ENCODE measurements around the gene AXL. TPM values are rescaled to one million over a fixed set of nuclear protein-coding genes. Genes with fewer than 3 reads are reported as not detected.
"Not testable (repeated sequence)": the region's sequence is repeated elsewhere in the genome, so short reads cannot be mapped to it uniquely, and the experiment has no call there.

AXL gene
- total RNA-seq, 1 donor from 2014 or later: 40.1 TPM

DNA sequence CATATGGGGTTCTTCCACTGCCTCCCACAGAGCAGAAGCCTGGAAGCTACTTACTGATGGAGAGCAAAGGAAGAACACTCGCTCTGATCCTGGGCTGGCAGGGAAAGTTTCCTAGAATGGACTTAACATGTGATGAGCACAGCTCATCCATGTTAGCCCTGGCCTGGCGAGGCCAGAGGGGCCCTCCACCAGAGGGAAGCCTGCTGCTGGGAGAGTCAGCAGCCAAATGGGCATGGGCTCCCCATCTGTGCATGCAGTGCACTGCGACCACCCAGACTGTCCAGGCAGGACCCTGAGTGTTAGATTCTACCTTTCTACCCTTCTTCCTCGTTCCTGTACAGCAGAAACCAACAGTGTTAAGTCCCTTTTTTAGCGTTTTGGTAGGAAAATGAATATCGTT, 54.1 kb downstream of the AXL start:
- DNase-seq (ENCODE audit: low spot score): no peak

DNA sequence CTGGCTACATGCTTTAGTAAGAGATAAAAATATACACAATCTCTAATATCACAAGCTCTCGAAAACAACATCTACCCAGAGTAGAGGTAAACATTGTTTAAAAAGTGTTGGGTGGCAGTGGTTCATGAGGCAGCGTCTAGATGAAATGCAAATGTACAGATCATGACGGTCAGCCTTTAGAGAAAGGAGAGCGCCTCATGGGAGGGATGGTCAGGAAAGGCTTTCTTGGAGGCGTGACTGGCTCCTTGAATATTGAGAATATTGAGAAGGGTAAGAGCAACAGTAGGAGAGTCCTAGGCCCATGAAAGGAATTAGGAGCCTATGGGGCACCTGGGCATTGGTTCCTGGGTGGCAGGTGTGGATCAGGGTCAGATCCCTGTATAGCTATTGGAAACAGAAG, 55.8 kb downstream of the AXL start:
- no peak for DNase-seq (ENCODE audit: low spot score)

DNA sequence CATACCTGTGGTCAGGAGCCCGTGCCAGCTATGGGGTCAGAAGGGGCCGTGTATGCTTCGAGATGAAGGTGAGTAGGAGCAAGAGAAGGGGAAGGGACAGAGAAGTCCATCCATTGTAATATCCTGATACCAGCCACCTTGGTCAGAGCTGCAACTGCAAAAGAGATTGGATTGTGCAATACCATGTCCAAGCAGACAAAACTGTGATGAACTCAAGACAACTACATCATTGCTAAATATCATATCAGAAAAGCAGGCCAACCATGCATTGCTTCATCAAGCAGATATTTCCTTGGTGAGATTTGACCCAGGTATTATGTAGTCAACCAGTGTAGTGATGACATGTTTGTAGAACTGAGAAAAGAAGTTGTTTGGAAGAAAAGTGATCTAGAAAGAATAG, 57.2 kb downstream of the AXL start:
- no peak for DNase-seq (ENCODE audit: low spot score)

DNA sequence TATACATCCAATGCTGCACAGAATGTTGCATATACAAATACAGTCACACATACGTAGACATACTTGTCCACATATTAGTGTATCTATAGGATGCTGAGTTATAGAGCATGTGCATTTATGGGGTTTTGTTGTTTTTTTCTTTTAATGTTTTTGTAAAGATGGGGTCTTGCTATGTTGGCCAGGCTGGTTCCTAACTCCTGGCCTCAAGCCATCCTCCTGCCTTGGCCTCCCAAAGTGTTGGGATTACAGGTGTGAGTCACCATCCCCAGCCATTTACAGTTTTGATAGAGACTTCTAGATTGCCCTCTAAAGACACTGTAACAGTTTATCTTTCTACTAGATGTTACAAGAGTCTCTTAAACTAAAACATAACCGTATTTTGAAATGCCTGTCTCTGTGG, 59.5 kb downstream of the AXL start:
- no peak for DNase-seq (ENCODE audit: low spot score)

DNA sequence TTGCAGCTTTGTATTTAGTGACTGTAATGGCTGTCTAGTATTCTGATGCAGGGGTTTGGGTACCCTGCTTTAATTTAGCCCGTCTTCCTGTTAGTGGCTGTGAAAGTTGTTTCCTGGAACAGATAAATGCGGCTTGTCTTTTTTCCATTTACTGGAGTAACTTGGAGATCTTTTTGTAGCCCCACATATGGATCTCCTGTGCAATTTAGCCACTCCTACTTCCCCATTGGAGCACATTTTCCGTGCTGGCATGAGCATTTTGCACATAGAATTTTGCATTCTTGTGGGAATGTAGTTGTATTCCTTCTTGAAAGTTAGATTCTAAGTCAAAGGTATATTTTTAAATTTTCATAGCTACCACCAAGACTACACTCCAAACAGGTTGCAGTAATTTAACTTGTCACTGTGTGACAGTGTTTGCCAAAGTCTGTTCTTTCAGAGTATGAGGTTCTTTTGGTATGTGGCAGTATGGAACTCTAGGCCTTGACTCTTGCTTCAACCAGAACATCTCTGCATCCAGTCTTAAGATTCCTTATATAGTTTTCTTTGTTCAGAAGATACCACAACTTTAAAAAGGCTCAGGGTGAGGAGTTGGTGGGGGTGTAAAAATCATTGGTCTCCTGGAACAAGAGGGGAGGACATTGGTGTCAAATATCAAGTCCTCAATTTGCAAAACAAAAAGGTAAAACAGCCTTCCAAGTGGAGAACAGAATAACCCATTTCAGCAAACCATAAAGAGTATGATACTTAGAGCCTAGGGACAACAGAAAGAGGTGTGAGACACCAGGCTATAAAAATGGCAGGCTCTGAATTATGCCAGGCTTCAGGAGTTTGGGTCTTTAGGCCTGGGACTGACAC, 69.9 kb downstream of the AXL start:
- no peak for DNase-seq (ENCODE audit: low spot score)

DNA sequence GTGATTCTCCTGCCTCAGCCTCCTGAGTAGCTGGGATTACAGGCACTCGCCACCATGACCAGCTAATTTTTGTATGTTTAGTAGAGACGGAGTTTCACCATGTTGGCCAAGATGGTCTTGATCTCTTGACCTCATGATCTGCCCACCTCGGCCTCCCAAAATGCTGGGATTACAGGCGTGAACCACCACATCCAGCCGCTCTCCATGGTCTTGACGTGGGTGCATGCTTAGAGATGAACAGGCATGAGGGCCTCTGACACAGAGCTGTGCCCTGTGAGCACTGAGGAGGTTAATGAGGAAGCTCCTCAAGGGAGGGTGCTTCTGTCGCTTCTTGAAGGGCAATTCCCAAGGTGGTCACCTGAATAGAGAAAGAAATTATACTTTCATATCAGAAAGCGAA, 70.8 kb downstream of the AXL start:
- not testable (repeated sequence) for DNase-seq (ENCODE audit: low spot score)

DNA sequence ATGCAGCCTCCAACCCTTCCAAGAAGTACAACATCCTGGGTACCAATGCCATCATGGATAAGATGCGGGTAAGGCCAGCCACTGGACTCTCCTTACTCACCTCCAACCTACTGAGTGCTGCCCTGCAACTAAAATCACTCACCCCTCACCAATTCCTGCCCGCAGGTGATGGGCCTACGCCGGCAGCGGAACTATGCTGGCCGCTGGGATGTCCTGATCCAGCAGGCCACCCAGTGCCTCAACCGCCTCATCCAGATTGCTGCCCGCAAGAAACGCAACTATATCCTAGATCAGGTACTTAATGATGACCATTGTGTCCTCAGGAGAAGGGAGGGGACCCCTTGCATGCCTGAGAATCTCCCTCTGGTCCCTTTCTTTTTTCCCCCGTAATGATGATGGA, 75.4 kb downstream of the AXL start:
- DNase-seq (ENCODE audit: low spot score): no peak

DNA sequence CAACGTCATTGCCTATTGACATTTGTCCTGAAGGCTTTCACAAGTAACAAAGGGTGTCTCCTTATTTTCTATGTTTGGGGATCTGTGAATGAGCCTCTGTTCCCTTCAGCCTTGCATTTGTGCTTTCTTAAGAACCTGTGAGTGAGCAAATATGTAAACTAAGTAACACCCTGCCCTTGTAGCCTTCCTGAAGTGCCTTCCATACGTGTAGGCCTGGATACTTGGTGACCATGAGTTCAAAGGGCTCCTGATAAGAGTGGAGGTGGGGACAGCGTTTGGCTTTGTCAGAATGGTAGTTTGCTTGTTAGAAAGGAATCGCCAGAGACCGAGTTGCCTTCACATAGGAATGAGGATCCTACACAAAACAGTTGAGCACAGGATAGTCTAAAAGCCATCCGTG, 76.5 kb downstream of the AXL start:
- no peak for DNase-seq (ENCODE audit: low spot score)

DNA sequence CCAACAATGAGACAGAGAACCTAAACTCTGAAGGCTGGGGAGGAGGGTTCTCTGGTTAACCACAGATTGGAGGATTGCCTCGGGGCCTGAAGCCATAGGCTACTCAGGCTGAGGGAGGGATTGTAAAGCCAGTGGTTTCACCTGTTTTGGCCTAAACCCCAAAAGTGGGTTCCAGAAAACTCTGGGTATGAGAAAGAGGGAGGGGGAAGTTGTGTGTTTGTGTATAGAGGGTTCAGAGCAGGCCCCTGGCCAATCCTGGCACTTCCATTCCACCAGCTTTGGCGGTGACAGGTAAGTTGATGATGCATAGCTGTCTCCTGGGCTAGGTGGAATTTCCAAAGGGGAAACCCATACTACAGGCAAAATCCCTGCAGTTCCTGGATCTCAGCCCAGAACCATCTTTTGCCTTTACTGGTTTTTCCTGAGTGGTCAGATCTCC, 77.4 kb downstream of the AXL start:
- DNase-seq (ENCODE audit: low spot score): no peak

DNA sequence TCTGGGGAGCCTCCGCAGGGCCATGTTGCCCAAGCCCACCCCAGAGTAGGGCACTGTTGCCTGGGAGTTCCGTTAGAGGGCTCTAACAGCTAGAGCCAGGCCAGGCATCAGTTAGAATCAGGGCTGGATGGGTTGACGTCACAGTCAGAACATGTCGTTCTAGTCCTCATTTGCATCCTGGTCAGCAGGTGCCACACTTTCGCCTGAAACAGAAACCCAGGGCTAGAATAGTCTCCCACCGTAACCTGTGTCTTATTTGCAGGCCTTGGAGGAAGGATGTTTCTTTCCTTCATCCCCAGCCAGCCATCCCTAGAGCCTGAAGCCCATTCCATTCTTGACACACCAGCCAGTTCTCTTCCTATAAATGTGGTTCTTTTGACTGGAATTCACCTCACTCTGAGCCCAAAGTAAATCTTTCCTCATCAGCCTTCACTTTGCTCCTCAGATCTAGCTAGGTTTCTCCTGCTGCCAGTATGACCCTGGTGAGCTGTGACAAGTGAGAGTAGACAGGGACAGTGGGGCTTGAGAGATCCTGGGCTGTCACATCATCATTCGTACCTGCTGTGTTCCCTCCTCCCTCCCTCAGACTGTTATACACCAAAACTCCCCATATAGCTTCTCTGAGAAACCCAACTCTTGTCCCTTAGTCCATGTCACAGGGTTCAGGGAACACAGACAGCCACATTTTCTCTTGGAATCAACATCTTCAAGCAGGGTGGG, 78.8 kb downstream of the AXL start:
- DNase-seq (ENCODE audit: low spot score): no peak

DNA sequence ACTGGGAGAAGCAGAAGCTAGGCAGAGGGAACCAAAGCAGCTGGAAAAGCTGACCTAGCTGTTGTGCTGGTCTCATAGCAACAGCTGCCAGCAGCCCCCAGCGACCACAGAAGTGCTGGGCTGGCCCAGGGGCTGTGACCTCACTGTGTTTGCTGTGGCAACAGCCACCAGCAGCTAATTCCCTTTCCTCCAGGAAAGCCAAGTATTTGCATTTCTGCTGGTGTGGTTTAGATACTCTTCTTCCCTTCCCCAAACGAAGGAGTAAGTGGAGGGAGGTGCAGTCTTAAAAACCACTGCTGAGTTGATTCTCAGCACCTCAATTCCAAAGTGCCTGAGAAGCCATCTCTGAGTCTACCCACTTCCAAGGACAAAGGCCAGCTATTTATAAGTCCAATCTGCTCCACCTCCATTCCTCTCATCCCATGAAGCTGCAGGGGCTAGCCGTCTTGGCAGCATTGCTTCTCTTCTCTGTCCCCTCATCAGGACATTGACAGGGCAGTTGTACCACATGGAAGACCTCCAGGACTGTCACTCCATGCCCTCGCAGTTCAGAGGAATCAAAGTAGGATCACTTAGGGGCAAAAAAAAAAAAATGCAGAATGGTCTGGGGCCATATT, 79.4 kb downstream of the AXL start:
- DNase-seq (ENCODE audit: low spot score): no peak

DNA sequence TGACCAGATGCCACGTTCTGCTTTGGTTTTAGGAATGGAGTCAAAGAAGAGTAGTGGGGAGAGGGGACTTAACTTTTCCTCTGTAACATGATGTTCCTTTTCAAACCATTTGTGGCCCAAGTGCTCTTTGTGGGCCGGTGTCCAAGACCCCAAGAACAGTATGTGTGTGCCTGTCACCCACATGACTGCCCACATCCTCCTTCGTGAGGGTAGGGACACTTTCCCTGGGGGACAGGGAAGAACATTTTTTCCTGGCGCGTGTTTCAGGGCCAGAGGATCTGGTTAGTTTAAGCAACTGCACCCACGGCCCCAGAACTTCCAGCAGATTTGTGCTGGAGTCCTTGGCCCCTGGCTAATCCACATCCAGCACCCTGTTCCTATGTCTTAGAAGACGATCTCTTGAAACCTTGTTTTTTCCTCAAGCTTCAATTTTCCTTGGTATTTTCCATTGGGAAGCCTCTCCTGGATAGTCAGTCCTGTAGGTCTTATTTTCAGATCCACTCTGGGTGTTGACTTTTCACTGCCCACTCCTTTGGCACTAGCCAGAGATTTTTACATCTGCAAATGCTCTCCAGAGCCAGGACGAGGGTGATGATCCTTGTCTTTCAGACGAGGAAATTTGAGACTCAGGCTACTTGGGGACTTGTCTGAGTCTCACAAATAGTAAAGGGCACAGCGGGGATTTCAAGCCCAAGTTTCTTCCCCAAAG, 80.2 kb downstream of the AXL start:
- no peak for DNase-seq (ENCODE audit: low spot score)

DNA sequence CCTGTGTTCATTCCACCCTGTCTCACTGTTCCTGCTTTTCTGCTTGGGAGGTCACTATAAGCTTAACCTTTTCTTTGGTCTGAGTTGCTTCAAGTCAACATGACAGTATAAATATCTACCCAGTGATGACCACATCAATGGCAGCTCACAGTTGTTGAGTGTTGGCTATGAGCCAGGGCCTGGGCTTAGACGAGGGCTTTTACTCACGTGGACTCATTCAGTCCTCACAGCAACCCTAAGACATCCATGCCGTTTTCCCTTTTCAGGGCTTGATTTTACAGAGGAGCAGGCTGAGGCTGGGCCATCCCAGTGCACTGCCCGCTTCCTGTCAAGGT, 80.7 kb downstream of the AXL start:
- DNase-seq (ENCODE audit: low spot score): no peak

DNA sequence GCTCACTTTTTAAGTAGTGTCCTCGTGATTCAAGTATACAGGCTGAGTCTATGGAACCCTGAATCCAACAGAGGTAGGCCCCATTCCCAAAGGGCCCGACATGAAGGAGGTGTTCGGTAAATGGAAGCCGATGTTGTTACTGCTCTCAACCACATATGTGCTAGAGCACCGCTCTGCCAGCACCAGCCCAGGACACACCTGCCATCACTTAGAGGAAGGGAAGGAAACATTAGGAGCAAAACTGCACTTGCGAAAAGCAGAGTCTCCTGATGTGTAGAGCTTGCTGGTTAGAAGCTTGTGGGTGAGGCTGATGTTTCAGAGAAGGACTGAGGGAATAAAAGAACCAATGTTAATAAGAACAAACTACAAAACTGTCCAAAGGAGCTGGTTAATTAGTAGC, 81.5 kb downstream of the AXL start:
- DNase-seq (ENCODE audit: low spot score): no peak

DNA sequence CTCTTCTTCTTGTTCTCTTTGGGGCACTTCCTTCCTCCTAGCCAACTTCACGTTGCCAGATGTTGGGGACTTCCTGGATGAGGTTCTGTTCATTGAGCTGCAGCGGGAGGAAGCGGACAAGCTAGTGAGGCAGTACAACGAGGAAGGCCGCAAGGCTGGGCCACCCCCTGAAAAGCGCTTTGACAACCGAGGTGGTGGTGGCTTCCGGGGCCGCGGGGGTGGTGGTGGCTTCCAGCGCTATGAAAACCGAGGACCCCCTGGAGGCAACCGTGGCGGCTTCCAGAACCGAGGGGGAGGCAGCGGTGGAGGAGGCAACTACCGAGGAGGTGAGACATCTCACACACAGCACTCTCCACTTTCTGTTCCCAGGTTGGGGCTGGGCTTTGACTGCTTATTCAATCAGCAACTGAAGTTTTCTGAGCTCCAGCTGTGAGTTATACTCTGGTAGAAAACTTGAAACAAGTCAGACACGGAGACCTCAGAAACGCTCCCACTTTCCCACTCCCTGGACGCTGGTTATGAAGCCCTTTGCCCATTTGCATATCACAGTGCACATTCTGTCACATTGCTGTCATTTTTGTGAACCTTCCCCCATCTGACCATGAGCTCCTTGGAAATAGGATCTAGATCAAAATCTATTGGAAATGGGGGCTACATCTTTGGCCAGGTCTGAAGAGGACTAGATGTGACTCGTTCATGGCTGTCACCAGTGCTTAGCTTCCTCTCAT, 83.8 kb downstream of the AXL start:
- no peak for DNase-seq (ENCODE audit: low spot score)

DNA sequence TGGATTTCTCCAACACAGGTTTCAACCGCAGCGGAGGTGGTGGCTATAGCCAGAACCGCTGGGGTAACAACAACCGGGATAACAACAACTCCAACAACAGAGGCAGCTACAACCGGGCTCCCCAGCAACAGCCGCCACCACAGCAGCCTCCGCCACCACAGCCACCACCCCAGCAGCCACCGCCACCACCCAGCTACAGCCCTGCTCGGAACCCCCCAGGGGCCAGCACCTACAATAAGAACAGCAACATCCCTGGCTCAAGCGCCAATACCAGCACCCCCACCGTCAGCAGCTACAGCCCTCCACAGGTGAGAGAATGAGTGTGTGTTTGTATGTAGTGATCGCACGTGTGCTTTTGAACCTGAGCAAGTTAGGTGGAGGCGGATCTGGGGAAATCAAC, 84.9 kb downstream of the AXL start:
- DNase-seq (ENCODE audit: low spot score): no peak

DNA sequence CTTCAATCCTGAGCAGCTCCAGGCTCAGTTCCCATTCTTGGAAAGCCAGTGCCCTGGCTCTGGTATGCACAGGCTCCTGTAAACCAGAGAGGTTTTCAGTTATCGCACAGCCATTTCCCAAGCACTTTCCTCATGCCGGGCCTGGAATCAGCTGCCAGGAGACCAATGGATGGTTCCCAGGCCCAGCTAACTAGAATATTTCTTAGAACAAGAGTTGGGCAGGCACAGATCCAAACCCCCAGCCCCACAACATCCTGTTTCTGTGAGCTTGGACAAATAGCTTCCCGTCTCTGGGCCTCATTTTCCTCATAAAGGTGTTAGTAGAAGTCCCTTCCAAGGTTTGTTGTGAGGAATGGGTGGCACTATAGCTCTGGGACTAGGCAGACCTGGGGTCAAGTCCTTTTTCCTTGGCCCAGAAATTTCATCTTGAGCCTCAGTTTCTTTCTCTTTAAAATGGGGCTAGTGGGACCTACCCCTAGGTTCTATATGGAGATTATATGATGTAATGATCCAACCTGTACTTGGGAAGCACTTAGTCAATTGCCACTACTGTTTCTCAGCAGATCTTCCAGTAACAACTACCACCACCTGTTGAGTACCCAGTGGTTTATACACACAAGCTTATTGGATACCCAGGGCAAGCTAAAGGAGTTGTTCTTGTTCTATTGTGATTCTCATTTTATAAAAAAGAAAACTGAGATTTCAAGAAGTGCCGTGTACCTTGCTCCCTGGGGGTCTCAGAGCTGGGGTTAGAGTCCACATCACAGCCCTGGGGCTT, 85.9 kb downstream of the AXL start:
- no peak for DNase-seq (ENCODE audit: low spot score)

DNA sequence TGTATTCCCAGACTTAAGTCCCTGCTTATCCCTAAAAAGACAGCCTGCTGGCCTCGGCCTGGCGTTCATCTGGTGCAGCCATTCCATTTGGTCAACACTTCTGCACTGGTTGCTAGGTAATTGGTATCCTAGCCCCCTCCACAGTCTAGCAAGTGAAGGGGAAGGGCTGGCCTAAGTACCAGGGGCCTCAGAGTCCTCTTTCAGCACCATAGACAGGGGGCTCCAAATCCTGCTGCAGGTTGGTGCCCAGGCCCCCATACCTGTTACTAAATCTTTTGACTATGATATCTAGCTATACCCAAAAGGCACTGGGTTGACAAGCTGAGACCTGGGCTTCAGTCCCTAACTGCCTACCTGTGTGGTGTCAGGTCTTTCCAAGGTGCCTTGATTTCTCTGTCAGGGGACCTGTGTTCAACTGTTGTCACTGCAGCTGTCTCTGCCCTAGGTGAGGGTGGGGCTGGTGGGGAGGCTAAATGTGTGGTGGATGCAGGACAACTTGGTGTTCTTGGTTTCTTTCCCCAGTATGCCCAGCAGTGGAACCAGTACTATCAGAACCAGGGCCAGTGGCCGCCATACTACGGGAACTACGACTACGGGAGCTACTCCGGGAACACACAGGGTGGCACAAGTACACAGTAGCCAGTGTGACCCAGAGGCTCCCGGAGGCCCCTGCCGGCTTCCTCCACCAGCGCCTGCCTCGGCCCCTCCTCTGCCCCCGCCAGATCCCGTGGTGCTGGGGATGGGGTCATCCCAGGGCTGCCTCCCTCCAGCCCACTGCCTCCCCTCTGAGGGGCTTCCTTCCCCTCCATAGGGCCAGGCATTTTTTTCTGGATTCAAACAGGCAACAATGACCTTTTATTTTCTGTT, 87.1 kb downstream of the AXL start:
- no peak for DNase-seq (ENCODE audit: low spot score)

DNA sequence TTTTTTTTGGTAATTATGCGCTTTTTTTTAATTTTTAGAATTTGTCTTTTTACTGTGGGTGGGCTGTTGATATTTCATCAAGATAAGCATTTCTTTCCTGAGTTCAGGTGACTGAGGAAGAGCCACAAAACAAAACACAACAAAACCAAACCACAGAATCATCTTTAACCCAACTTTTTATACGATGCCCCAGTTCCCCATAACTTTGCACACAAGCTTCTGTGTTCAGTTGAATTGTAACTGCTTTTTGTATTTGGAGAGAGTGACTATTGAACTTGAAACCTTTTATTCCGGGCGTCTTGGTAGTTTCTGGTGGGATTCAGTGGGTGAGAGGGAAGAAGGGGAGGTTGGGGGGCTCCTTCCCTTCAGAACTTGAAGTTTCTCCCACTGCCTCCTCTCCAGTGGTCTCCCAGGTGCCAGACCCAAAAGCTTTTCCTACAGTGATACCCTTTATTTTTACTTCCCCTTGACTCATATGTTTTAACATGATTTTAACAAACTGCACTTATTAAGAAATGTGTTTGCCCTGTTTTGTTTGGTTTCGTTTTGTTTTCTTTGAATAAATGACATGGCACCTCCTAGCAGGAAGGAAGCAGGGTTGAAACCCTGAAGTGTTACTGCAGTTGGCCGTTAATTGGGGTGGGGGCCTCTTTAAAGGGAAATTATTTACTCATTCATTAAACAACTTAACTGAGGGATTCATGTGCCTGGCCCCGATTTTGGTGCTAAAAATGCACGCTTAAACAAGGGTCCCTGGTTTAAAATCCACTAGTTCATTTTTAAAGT, 88.3 kb downstream of the AXL start:
- no peak for DNase-seq (ENCODE audit: low spot score)

All from ureter (tissue), 1 donor.